NCI-H524 (cell line): ENCODE results near the gene S100A10.

Experiments used
- DNase-seq, 2 experiments: peaks; one replicate each; lab custom pipeline; 2025; lab: John Stamatoyannopoulos, UW

The S100A10 gene

GRCh38 chr1:152013664-152014237 lies 20.1 kb upstream of the S100A10 start:
- no peak for DNase-seq

GRCh38 chr1:152009691-152010090 lies 16.0 kb upstream of the S100A10 start:
- DNase-seq, result no peak

DNA sequence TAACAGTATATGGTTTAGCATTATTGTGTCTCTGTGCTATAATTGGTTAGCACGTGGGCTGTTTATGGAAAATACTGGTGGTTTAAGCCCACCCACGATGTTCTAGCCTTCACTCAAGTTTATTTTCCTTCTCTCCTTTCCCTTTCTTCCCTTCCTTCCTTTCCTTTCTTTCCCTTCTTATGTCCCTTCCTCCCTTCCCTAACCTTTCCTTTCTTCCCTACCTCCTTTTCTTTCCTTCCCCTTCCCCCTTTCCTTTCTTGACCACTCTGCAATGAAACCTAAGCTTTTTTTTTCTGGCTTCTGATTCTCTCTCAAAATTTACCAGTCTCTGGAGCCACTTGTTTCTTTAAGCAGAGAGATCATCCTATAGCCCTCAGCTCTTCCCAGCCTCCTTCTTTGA lies 13.4 kb upstream of the S100A10 start:
- DNase-seq, result no peak

- no peak for DNase-seq
Measured at GRCh38 chr1:152005360-152005912, 11.8 kb upstream of the S100A10 start.

- DNase-seq, result no peak
Measured at GRCh38 chr1:152003846-152004442, 10.3 kb upstream of the S100A10 start.

DNA sequence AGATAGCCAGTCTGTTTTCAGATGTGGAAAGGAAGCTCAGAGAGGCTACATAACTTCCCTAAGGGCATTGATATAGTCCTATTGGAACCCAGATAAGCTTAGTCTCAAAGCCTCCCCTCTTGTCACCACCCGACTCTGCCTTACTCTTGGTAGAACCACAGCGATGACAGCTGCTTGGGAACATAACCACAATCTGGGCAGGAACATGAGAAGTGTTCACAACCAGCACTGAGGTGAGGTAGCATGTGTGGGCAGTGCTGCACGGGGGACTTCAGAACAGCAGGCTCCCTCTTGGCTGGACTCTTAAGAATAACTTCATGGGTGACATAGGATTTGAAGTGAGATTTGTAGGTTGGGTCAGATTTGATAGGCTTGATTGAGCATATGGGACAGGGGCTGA lies 9.3 kb upstream of the S100A10 start:
- DNase-seq, result no peak

GRCh38 chr1:152001631-152002584 lies 8.2 kb upstream of the S100A10 start:
- DNase-seq, result peak; percentile 61 to 73

DNA sequence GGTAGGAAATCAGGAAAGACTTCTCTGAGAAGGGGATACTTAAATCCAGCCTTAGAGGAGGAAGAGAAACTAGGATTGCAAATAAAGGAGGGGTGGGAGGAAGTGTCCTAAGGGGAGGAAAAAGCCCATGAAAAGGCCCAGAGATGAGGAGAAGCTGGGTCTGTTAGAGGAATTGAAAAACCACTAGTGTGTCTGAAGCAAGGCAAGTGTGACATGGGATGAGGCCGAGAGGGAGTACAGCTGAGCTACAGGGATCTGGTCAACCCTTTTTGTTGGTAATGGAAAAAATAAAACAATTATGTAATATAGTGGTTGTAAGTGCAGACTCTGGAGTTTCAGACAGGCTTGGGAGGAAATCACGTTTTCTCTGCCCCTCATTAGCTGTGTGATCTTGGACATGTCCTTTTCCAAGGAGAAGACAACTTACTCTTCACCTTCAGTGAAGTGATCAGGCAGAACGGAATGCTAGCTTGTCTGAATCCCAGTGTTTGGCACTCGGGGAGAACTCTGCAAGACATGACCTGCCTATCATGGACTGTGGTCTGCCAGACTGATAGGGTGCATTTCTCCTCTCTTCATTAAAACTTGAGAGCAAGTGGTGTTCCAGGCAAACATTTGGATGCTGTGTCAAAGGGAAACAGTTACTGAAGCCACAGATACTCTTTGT lies 7.4 kb upstream of the S100A10 start:
- no peak for DNase-seq

- DNase-seq, result no peak
Measured at GRCh38 chr1:151998611-151999362, 5.1 kb upstream of the S100A10 start.

GRCh38 chr1:151997284-151997570 lies 3.6 kb upstream of the S100A10 start:
- DNase-seq, result no peak

- DNase-seq, result no peak
Measured at GRCh38 chr1:151995774-151996173, 2.1 kb upstream of the S100A10 start.

DNA sequence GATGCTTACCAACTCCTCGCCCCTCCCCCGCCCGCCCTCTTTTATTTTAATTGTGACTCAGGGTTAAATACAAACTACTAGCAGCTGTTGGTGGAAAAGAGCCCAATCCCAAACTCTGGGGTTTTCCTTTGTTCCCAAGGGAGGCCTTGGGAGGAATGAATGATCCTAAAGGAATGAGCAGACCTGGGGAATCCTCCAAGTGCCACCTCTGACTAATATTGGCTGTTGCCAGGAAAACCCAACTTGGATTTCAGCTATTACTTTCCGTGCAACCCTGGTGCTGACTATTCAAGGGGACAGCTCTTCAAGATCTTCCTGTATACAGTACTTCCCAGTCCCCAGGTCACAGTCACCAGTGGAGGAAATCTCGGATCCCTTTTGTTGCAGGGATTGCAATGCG lies 1.3 kb upstream of the S100A10 start:
- DNase-seq, result no peak

GRCh38 chr1:151993084-151993733 lies 450 bp downstream of the S100A10 start:
- no peak for DNase-seq

- DNase-seq, result no peak
Measured at GRCh38 chr1:151992303-151993083, 1.2 kb downstream of the S100A10 start.

DNA sequence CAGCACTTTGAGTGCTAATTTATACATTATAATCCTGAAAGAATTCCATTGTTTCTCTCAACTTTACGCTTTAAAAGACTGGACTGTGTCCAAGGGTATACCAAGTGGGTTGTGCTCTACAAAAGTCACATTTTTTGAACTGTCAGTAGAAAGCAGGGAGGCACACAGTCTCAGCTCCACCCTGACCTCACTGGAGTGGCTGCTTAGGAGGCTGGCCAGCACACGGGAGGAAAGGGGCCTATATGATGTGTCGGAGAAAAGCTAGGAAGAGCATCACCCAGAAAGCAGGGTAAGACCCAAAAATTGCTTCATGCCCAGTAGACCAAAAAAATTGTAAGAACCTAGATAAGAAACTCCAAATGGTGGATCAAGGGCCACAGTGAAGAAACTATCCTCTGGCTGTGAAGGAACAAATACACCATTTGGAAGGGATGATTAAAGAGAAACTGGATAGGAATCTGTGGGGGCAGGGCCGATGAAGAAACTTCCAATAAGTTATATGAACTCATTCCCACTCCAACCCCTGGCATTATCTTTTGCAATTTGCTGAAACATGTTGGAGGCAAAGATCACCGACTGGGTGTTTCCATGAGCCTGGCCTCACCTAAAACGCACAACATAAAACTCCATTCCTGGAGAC lies 1.9 kb downstream of the S100A10 start:
- no peak for DNase-seq

DNA sequence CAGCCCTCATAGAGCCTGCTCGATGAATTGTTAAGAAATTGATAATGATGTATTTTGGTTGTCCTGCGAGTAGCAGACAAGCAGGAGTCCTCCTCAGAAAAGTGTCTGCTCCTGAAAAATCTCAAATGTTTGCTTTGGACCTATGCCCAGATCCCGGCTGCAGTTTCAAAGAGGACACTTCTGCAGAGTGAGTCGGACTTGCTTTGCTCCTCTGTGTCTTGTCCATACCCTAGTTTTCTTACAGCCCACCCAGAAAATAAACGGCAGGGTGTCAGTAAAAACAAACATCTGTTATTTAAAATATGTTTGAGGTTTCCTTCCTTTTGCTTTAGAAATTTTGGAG lies 2.8 kb downstream of the S100A10 start:
- no peak for DNase-seq

DNA sequence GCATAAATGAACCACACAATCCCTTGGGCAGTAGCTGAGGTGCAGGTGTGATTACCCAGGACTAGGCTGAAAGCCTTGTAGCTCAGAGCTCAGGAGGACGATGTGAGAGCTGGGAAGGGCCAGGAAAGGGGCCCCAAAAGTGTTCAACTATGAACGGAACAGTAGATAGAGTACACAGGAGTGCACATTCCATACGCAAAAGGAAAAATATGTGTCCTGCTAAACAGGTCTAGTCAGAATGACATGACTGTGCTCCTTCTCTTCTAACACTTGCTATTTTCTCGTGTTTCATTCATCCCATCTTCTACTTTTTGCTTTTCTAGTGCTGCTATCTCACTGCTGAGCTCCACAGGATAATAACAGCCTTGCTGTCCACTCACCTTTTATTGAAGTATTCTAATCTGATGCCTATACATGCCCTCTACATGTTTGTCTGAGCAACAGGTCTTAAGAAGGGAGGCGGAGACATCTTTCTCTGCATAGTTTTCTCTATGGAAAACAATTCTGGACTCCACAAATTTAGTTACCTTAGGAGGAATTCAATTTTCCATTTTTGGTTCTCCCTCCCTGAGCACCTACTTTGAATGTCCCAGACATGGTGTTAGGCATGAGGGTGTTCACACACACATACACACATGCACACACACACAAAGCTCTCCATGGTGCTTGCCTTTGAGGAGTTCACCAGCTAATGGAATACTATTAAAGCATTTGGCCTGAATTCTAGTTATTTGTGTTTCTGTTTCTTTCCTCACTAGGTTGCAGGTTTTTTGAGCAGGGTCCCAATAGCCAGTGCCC lies 3.4 kb downstream of the S100A10 start:
- DNase-seq, result no peak

- no peak for DNase-seq
Measured at GRCh38 chr1:151989211-151989862, 4.3 kb downstream of the S100A10 start.
